Measurements from ENCODE around the gene RPS14.

DNA sequence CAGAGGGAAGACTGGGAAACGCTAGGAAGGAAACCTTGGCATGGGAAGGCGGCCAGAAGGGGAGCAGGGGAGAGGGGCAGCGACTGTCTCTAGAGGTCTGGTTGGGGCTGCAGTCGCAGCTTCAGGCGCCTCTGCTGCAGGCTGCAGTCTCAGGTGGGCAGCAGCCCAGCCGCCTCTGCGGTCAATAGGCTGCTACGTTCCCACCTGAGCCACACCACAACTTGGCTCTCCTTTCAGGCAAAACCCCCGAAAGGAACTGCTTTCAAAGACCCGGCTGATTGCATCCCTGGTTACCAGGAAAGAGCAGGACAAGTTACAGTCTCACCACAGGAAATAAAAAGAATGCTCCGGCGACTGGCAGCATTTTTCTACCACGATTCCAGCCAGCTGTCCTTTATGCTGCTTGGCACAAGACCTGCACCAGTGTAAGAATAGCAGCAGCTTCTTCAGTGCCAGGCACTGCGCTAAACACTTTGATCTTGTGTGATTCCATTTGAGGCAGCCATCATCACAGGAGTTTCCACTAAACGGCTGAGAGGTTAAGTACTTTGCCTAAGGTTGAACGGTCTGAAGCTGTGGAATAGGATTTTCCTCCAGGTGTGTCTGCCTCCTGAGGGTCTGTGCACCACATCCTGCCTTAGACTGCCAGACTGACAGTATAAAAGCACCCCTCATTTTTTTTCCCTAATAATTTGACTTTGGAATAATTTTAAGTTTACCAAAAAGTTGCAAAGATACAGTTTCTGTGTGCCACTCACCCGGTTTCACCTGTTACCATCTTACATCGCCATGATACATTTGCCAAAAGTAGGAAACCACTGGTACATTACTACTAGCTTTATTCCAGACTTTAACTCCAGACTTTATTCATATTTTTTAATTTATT is 7.5 kb downstream of the RPS14 start:
- TF ChIP-seq HDAC6 (IDR thresholded peaks at IDR 0.05; ENCODE audit: low read depth, low read length): no peak
- no peak for TF ChIP-seq SP1 (IDR thresholded peaks at IDR 0.05; ENCODE audit: low read depth, low read length)
- TF ChIP-seq EZH2 (IDR thresholded peaks at IDR 0.05; ENCODE audit: low read depth, low read length, severe bottlenecking): no peak
- TF ChIP-seq POLR2AphosphoS5 (IDR thresholded peaks at IDR 0.05; ENCODE audit: low read depth, low read length): no peak; the same call in 1 of the 2 replicates
- TF ChIP-seq NRF1 (IDR thresholded peaks at IDR 0.05; ENCODE audit: low read depth, low read length): no peak
- TF ChIP-seq, protein P1, sequence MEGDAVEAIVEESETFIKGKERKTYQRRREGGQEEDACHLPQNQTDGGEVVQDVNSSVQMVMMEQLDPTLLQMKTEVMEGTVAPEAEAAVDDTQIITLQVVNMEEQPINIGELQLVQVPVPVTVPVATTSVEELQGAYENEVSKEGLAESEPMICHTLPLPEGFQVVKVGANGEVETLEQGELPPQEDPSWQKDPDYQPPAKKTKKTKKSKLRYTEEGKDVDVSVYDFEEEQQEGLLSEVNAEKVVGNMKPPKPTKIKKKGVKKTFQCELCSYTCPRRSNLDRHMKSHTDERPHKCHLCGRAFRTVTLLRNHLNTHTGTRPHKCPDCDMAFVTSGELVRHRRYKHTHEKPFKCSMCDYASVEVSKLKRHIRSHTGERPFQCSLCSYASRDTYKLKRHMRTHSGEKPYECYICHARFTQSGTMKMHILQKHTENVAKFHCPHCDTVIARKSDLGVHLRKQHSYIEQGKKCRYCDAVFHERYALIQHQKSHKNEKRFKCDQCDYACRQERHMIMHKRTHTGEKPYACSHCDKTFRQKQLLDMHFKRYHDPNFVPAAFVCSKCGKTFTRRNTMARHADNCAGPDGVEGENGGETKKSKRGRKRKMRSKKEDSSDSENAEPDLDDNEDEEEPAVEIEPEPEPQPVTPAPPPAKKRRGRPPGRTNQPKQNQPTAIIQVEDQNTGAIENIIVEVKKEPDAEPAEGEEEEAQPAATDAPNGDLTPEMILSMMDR (IDR thresholded peaks at IDR 0.05; ENCODE audit: control extremely low read depth in 1 of 3, insufficient read depth in 1 of 3, low read depth in 1 of 3, low read length in 3 of 3): no peak
- peak in 1 of 2 experiments; percentile 60; a peak in 2 of 3 replicates for TF ChIP-seq POLR2A (IDR thresholded peaks at IDR 0.05; ENCODE audit: control extremely low read depth in 1 of 2, low read depth in 2 of 2, low read length in 2 of 2)
- TF ChIP-seq YY1 (IDR thresholded peaks at IDR 0.05; ENCODE audit: low read depth, low read length): no peak
